ENCODE data around the gene ACBD6.
"Not testable (repeated sequence)": the region's sequence is repeated elsewhere in the genome, so short reads cannot be mapped to it uniquely, and the experiment has no call there.

ACBD6 gene

DNA sequence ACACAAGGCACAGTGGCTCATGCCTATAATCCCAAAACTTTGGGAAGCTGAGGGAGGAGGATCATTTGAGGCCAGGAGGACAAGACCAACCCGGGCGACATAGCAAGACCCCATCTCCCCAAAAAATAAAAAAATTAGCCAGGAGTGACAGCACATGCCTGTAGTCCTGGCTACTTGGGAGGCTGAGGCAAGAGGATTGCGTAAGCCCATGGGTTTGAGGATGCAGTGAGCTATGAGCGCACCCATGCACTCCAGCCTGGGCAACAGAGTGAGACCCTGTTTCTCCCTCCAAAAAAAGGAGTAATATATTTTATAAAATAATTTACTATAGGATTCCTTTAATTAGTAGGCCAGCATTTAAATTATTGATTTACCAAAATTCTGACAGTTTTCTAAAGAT lies 89.8 kb downstream of the ACBD6 start:
- DNase-seq: no peak

GRCh38 chr1:180408128-180408527 lies 94.2 kb downstream of the ACBD6 start:
- DNase-seq: not testable (repeated sequence)

GRCh38 chr1:180407051-180407450 lies 95.3 kb downstream of the ACBD6 start:
- DNase-seq: no peak

DNA sequence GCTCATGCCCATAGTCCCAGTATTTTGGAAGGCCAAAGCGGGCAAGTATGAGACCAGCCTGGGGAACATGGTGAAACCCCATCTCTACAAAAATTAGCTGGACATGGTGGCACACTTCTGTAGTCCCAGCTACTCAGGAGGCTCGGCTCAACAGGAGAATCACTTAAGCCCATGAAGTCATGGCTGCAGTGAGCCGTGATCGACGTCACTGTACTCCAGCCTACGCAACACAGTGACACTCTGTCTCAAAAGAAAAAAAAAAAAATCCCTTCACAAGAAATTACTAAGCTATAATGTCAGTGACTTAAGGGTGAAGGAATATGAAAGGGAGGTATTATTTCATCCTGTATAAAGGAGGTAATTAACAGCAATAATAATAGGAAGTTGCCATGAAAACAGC lies 99.8 kb downstream of the ACBD6 start:
- DNase-seq: no peak

DNA sequence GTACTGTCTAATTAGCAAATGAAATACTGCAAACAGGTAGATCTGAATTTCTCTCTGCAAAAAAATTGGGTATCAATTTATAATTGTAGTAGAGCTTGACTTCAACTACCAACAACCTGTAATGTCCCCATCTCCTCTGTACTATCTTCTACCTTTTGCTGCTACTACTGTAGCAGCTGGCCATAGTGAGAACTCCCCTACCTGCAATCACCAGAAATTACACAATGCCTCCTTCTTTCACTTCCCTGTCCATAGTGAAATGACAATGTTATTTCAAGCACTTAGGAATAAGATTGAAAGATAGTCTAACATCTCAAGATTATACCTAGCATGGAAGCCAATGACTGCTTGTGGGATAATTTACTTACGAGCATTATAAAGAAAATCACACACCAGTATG lies 100.4 kb downstream of the ACBD6 start:
- DNase-seq: no peak

DNA sequence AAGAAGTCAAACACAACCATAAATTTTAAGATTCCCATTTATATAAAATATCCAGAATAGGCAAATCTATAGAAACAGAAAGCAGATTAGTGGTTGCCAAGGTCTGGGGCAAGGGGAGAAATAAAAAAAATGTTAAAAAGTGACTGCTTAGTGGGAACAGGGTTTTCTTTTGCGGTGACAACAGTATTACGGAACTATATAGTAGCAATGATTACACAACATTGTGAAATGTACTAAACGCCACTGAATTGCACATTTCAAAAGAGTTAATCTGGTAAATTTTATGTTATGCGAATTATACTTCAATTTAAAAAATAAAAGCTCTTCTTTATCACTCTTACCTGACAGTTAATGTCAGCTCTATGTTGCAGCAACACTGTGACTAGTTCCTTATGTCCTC lies 105.2 kb downstream of the ACBD6 start:
- DNase-seq: no peak

DNA sequence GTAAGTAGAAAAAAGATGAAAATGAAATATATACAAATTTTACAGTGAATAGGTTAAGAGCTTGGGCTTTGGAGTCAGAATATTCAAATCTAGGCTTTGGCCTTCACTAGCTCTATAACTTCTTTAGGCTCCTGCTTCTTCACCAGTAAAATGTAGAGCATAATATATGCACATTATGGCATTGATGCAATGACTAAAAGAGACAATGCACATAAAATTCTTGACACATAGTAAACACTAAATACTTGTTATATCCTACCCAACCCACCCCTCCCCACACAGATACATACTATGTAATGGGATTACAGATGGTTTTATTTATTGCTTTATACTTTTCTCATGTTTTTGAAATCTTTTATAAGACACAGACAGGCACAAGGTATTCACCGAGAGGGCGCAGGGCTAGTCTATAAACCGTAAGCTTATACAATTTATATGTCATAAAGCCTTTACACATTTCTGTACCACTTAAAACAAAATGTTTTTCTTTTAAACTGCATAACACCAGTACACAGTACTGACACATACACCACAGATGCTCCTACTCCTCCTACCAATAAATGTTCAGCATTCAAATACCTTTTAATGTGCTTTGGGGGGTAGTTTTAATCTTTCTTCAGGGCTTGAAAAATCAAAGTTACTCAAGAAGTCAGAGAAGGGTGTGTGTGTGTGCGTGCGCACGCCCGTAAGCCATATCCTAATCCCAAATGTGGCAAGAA lies 109.8 kb downstream of the ACBD6 start:
- DNase-seq: no peak

DNA sequence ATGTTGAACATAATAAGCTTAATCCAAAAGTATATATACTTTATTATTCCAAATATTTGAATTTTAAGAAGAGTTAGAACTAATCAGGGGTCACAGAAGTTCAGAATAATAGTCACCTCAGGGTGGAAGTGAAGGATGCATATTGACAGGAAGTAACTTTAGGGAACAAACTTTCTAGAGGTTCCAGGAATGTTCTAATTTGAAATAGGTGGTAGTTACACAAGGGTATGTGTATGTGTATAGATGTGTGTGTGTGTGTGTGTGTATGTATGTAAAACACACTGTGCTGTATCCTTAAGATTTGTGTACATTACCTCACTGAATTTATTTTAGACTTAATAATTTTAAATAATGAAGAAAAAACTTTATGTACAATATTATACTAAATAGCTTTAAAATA lies 110.4 kb downstream of the ACBD6 start:
- DNase-seq: no peak

GRCh38 chr1:180387413-180387812 lies 115.0 kb downstream of the ACBD6 start:
- DNase-seq: no peak

GRCh38 chr1:180386745-180387367 lies 115.5 kb downstream of the ACBD6 start:
- DNase-seq: no peak

GRCh38 chr1:180385144-180385543 lies 117.2 kb downstream of the ACBD6 start:
- DNase-seq: no peak

GRCh38 chr1:180384286-180385005 lies 117.9 kb downstream of the ACBD6 start:
- no peak for DNase-seq

DNA sequence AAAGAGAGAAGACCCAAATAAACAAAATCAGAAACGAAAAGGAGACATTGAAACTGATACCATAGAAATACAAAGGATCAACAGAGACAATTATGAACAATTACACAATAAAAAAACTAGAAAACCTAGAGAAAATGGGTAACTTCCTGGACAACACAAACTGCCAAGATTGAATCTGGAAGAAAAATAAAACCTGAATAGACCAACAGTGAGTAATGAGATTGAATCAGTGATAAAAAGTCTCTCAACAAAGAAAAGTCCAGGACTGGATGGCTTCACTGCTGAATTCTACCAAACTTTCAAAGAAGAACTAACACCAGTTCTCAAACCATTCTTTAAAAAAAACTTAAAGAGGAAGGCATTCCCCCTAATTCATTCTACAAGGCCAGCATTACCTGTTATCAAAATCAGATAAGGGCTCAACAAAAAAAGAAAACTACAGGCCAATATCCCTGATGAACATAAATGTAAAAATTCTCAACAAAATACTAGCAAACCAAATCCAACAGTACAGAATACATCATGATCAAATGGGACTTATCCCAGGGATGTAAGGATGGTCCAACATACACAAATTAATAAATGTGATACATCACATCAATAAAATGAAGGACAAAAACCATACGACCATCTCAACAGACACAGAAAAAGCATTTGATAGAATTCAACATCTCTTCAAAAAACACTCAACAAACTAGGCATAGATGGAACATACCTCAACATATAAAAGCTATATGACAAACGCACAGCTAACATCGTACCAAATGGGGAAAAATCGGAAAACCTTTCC lies 119.9 kb downstream of the ACBD6 start:
- DNase-seq: no peak

- DNase-seq: no peak
Observed at GRCh38 chr1:180381184-180381580, 121.2 kb downstream of the ACBD6 start.

DNA sequence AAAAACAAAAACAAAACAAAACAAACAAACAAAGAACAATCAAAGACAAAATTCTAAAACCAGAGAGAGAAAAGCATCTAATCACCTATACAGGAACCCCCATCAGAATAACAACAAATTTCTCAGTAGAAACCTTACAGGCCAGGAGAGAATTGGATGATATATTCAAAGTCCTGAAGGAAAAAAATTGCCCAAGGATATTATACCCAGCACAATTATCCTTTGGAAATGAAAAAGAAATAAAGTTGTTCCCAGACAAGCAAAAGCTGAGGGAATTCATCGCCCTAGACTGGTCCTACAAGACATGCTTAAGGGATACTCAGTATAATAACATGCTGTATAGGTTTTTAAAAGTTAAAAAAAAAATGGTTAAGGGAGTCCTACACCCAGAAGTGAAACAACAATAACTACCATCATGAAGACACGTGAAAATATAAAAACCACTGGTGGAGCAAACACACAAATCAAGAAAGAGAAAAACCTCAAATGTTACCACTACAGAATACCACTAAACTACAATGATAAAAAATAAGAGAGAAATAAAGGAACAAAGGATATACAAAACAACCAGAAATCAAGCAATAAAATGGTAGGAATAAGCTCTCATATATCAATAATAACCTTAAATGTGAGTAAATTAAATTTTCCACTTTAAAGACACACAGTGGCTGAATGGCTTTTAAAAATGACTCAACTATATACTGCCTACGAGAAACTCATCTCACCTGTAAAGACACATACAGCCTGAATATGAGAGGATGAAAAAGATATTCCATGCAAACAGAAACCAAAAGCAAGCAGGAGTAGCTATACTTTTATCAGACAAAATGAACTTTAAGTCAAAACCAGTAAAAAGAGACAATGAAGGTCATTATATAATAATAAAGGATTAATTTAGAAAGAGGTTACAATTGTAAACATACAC lies 121.9 kb downstream of the ACBD6 start:
- no peak for DNase-seq

DNA sequence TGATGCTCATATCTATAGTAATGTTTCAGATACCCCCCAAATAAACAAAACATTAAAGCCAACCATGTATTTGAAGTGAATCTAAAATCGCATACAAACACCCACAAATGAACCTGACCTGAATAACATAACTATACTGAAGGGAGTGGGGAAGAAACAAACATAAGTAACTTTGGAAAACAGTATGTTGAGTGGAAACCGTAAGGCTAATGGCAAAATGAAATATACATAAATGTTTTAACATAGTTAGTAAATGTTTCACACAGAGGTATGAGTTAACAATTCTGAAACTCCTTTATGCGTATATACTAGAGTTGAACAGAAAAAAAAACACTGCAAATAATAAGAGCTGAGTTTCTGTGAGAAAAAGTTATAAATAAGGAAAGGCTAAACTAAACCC lies 125.6 kb downstream of the ACBD6 start:
- DNase-seq: no peak

DNA sequence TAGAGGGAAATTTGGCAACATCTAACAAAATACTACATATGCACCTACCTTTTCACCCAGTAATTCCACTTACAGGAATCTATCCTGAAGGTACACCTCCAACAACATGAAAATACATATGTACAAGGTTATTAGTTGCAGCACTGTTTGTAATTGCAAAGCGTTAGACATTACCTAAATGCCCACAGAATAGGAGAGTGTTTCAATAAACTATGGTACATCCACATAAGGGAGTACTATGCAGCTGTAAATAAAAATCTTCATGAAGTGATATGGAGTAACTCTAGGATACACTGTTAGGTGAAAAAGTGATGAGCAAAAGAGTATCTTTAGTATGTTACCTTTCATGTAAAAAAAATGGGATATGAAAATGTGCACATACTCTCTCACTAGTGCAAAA lies 126.1 kb downstream of the ACBD6 start:
- DNase-seq: no peak

- DNase-seq: no peak
Observed at GRCh38 chr1:180372728-180373127, 129.6 kb downstream of the ACBD6 start.

DNA sequence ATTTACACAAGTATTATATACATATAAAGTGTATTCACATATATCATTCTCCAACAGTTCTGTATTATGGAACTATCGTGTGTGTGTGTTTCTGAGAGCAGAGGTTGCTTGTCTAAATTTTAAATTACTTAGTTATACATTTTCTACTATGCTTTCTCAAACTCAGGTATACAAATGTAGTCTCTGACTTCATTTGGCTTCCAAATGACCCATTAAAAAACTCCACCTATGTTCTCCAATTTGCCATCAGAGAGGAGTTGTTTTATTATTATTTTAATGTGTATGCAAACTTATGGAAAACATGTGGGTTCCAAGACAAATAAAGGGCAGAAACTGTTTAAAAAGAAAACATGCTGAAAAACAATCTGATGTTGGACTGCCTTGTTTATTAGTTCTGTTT lies 131.8 kb downstream of the ACBD6 start:
- peak; percentile 98 to 99 for DNase-seq

DNA sequence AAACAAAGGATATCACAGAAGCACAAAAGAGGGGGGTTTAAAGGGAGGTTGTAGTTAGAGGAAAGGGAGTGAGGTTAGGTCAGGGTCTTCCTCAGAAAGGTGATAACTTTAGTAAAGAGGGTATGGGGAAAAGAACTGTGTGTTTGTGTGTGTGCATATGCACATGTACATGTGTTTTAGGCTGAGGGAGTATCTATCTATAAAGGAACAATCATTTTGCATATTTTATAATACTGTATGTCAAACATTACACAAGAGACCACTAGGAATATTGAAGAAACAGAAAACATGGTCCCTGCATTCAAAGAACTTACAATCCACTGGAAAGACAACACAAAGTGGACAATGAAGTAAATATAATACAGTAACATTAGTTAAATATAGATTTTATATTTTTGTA lies 132.2 kb downstream of the ACBD6 start:
- DNase-seq: peak in 1 of 2 experiments; percentile 32

GRCh38 chr1:180369061-180369460 lies 133.3 kb downstream of the ACBD6 start:
- DNase-seq: no peak

- no peak for DNase-seq
Observed at GRCh38 chr1:180366371-180367068, 135.9 kb downstream of the ACBD6 start.
